ENCODE data around the gene TRMT6.

Gene TRMT6

GRCh38 chr20:5928836-5929715 is 21.3 kb downstream of the TRMT6 start:
- Histone ChIP-seq H3K36me3 (ENCODE audit: control insufficient read depth in 1 of 2, insufficient read depth in 2 of 2, low read length in 2 of 2) (no peaks in the 10 kb centered on the region), H3K27ac (ENCODE audit: low read depth, low read length) (no peak overlapping the region), H3K4me1 (ENCODE audit: control insufficient read depth in 1 of 2, insufficient read depth in 2 of 2, low read length in 2 of 2) (no peaks in the 10 kb centered on the region), H3K9ac (ENCODE audit: low read depth in 1 of 2, low read length in 2 of 2) (no peak overlapping the region), H3K9me3 (ENCODE audit: control insufficient read depth in 1 of 2, low read length in 2 of 2) (no peaks in the 10 kb centered on the region), H3K27me3 (ENCODE audit: control insufficient read depth in 1 of 2, insufficient read depth in 2 of 2, low read length in 2 of 2) (no peaks in the 10 kb centered on the region), H3K4me3 (ENCODE audit: low read depth in 1 of 2, low read length in 2 of 2) (no peak overlapping the region)

GRCh38 chr20:5927749-5928462 is 22.4 kb downstream of the TRMT6 start:
- Histone ChIP-seq H3K36me3 (ENCODE audit: control insufficient read depth in 1 of 2, insufficient read depth in 2 of 2, low read length in 2 of 2) (no peaks in the 10 kb centered on the region), H3K27me3 (ENCODE audit: control insufficient read depth in 1 of 2, insufficient read depth in 2 of 2, low read length in 2 of 2) (no peaks in the 10 kb centered on the region), H3K4me3 (ENCODE audit: low read depth in 1 of 2, low read length in 2 of 2) (no peak overlapping the region), H3K27ac (ENCODE audit: low read depth, low read length) (no peak overlapping the region), H3K4me1 (ENCODE audit: control insufficient read depth in 1 of 2, insufficient read depth in 2 of 2, low read length in 2 of 2) (no peaks in the 10 kb centered on the region), H3K9me3 (ENCODE audit: control insufficient read depth in 1 of 2, low read length in 2 of 2) (no peaks in the 10 kb centered on the region), H3K9ac (ENCODE audit: low read depth in 1 of 2, low read length in 2 of 2) (no peak overlapping the region)

- Histone ChIP-seq H3K9ac (ENCODE audit: low read depth in 1 of 2, low read length in 2 of 2) (no peak overlapping the region), H3K27ac (ENCODE audit: low read depth, low read length) (no peak overlapping the region), H3K36me3 (ENCODE audit: control insufficient read depth in 1 of 2, insufficient read depth in 2 of 2, low read length in 2 of 2) (no peaks in the 10 kb centered on the region), H3K4me3 (ENCODE audit: low read depth in 1 of 2, low read length in 2 of 2) (no peak overlapping the region), H3K27me3 (ENCODE audit: control insufficient read depth in 1 of 2, insufficient read depth in 2 of 2, low read length in 2 of 2) (no peaks in the 10 kb centered on the region), H3K9me3 (ENCODE audit: control insufficient read depth in 1 of 2, low read length in 2 of 2) (no peaks in the 10 kb centered on the region), H3K4me1 (ENCODE audit: control insufficient read depth in 1 of 2, insufficient read depth in 2 of 2, low read length in 2 of 2) (no peaks in the 10 kb centered on the region)
Measured at GRCh38 chr20:5925551-5925950, 24.8 kb downstream of the TRMT6 start.

- Histone ChIP-seq H3K27ac (ENCODE audit: low read depth, low read length) (no peak overlapping the region), H3K9ac (ENCODE audit: low read depth in 1 of 2, low read length in 2 of 2) (no peak overlapping the region), H3K4me3 (ENCODE audit: low read depth in 1 of 2, low read length in 2 of 2) (no peak overlapping the region), H3K36me3 (ENCODE audit: control insufficient read depth in 1 of 2, insufficient read depth in 2 of 2, low read length in 2 of 2) (no peaks in the 10 kb centered on the region), H3K27me3 (ENCODE audit: control insufficient read depth in 1 of 2, insufficient read depth in 2 of 2, low read length in 2 of 2) (no peaks in the 10 kb centered on the region), H3K4me1 (ENCODE audit: control insufficient read depth in 1 of 2, insufficient read depth in 2 of 2, low read length in 2 of 2) (no peaks in the 10 kb centered on the region), H3K9me3 (ENCODE audit: control insufficient read depth in 1 of 2, low read length in 2 of 2) (no peaks in the 10 kb centered on the region)
Measured at GRCh38 chr20:5923493-5923892, 26.8 kb downstream of the TRMT6 start.

GRCh38 chr20:5920581-5920980 is 29.8 kb downstream of the TRMT6 start:
- H3K9me3 ChIP-seq (ENCODE audit: control insufficient read depth in 1 of 2, low read length in 2 of 2), result no peaks in the 10 kb centered on the region
- no peak overlapping the region for H3K4me3 ChIP-seq (ENCODE audit: low read depth in 1 of 2, low read length in 2 of 2)
- no peaks in the 10 kb centered on the region for H3K4me1 ChIP-seq (ENCODE audit: control insufficient read depth in 1 of 2, insufficient read depth in 2 of 2, low read length in 2 of 2)
- H3K27me3 ChIP-seq (ENCODE audit: control insufficient read depth in 1 of 2, insufficient read depth in 2 of 2, low read length in 2 of 2), result no peaks in the 10 kb centered on the region
- no peaks in the 10 kb centered on the region for H3K36me3 ChIP-seq (ENCODE audit: control insufficient read depth in 1 of 2, insufficient read depth in 2 of 2, low read length in 2 of 2)
- no peak overlapping the region for H3K27ac ChIP-seq (ENCODE audit: low read depth, low read length)
- no peak overlapping the region for H3K9ac ChIP-seq (ENCODE audit: low read depth in 1 of 2, low read length in 2 of 2)

- no peak overlapping the region for H3K4me3 ChIP-seq (ENCODE audit: low read depth in 1 of 2, low read length in 2 of 2)
- no peaks in the 10 kb centered on the region for H3K4me1 ChIP-seq (ENCODE audit: control insufficient read depth in 1 of 2, insufficient read depth in 2 of 2, low read length in 2 of 2)
- H3K9me3 ChIP-seq (ENCODE audit: control insufficient read depth in 1 of 2, low read length in 2 of 2), result no peaks in the 10 kb centered on the region
- no peak overlapping the region for H3K9ac ChIP-seq (ENCODE audit: low read depth in 1 of 2, low read length in 2 of 2)
- no peak overlapping the region for H3K27ac ChIP-seq (ENCODE audit: low read depth, low read length)
- no peaks in the 10 kb centered on the region for H3K27me3 ChIP-seq (ENCODE audit: control insufficient read depth in 1 of 2, insufficient read depth in 2 of 2, low read length in 2 of 2)
- no peaks in the 10 kb centered on the region for H3K36me3 ChIP-seq (ENCODE audit: control insufficient read depth in 1 of 2, insufficient read depth in 2 of 2, low read length in 2 of 2)
Measured at GRCh38 chr20:5919626-5920544, 30.4 kb downstream of the TRMT6 start.

GRCh38 chr20:5918856-5919625 is 31.3 kb downstream of the TRMT6 start:
- no peaks in the 10 kb centered on the region for H3K4me1 ChIP-seq (ENCODE audit: control insufficient read depth in 1 of 2, insufficient read depth in 2 of 2, low read length in 2 of 2)
- H3K27me3 ChIP-seq (ENCODE audit: control insufficient read depth in 1 of 2, insufficient read depth in 2 of 2, low read length in 2 of 2), result peaks cover 0 to 2% of the 10 kb centered on the region in 2 donors
- H3K4me3 ChIP-seq (ENCODE audit: low read depth in 1 of 2, low read length in 2 of 2), result no peak overlapping the region
- no peak overlapping the region for H3K9ac ChIP-seq (ENCODE audit: low read depth in 1 of 2, low read length in 2 of 2)
- H3K9me3 ChIP-seq (ENCODE audit: control insufficient read depth in 1 of 2, low read length in 2 of 2), result no peaks in the 10 kb centered on the region
- H3K27ac ChIP-seq (ENCODE audit: low read depth, low read length), result no peak overlapping the region
- no peaks in the 10 kb centered on the region for H3K36me3 ChIP-seq (ENCODE audit: control insufficient read depth in 1 of 2, insufficient read depth in 2 of 2, low read length in 2 of 2)

- H3K9me3 ChIP-seq (ENCODE audit: control insufficient read depth in 1 of 2, low read length in 2 of 2), result no peaks in the 10 kb centered on the region
- no peak overlapping the region for H3K9ac ChIP-seq (ENCODE audit: low read depth in 1 of 2, low read length in 2 of 2)
- no peak overlapping the region for H3K27ac ChIP-seq (ENCODE audit: low read depth, low read length)
- peaks cover 8 to 12% of the 10 kb centered on the region in 2 donors for H3K27me3 ChIP-seq (ENCODE audit: control insufficient read depth in 1 of 2, insufficient read depth in 2 of 2, low read length in 2 of 2)
- H3K4me1 ChIP-seq (ENCODE audit: control insufficient read depth in 1 of 2, insufficient read depth in 2 of 2, low read length in 2 of 2), result peaks cover 5 to 6% of the 10 kb centered on the region in 2 donors
- H3K36me3 ChIP-seq (ENCODE audit: control insufficient read depth in 1 of 2, insufficient read depth in 2 of 2, low read length in 2 of 2), result no peaks in the 10 kb centered on the region
- H3K4me3 ChIP-seq (ENCODE audit: low read depth in 1 of 2, low read length in 2 of 2), result no peak overlapping the region
Measured at GRCh38 chr20:5914859-5915258, 35.5 kb downstream of the TRMT6 start.

GRCh38 chr20:5913166-5913565 is 37.2 kb downstream of the TRMT6 start:
- H3K27me3 ChIP-seq (ENCODE audit: control insufficient read depth in 1 of 2, insufficient read depth in 2 of 2, low read length in 2 of 2), result peaks cover 8 to 12% of the 10 kb centered on the region in 2 donors
- no peak overlapping the region for H3K4me3 ChIP-seq (ENCODE audit: low read depth in 1 of 2, low read length in 2 of 2)
- no peaks in the 10 kb centered on the region for H3K9me3 ChIP-seq (ENCODE audit: control insufficient read depth in 1 of 2, low read length in 2 of 2)
- H3K4me1 ChIP-seq (ENCODE audit: control insufficient read depth in 1 of 2, insufficient read depth in 2 of 2, low read length in 2 of 2), result peaks cover 5 to 6% of the 10 kb centered on the region in 2 donors
- H3K36me3 ChIP-seq (ENCODE audit: control insufficient read depth in 1 of 2, insufficient read depth in 2 of 2, low read length in 2 of 2), result no peaks in the 10 kb centered on the region
- no peak overlapping the region for H3K9ac ChIP-seq (ENCODE audit: low read depth in 1 of 2, low read length in 2 of 2)
- H3K27ac ChIP-seq (ENCODE audit: low read depth, low read length), result no peak overlapping the region
